GM12865 (cell line): ENCODE data around the gene PNMA6E.
A peak's percentile ranks its signal among the peaks of the same experiment; 100 is the strongest.
"Not testable (repeated sequence)": the region's sequence is repeated elsewhere in the genome, so short reads cannot be mapped to it uniquely, and the experiment has no call there.

Source experiments
- DNase-seq: peaks from one replicate; pipeline ENCODE4 v3.0.0; 2010; ENCODE audit warnings: low read depth
- H3K4me3 ChIP-seq: 2 replicates; pipeline ENCODE4 v1.5.1; 2011; ENCODE audit warnings: mild to moderate bottlenecking, low read depth, low read length, control low read depth
- TF ChIP-seq, protein P1 (sequence below): IDR thresholded peaks from 2 replicates; pipeline ENCODE4 v1.5.1; 2011; ENCODE audit warnings: low read length, control low read depth, low read depth, inconsistent platforms; ENCODE audit not compliant: insufficient read depth; ENCODE audit errors: missing control alignments

PNMA6E gene

DNA sequence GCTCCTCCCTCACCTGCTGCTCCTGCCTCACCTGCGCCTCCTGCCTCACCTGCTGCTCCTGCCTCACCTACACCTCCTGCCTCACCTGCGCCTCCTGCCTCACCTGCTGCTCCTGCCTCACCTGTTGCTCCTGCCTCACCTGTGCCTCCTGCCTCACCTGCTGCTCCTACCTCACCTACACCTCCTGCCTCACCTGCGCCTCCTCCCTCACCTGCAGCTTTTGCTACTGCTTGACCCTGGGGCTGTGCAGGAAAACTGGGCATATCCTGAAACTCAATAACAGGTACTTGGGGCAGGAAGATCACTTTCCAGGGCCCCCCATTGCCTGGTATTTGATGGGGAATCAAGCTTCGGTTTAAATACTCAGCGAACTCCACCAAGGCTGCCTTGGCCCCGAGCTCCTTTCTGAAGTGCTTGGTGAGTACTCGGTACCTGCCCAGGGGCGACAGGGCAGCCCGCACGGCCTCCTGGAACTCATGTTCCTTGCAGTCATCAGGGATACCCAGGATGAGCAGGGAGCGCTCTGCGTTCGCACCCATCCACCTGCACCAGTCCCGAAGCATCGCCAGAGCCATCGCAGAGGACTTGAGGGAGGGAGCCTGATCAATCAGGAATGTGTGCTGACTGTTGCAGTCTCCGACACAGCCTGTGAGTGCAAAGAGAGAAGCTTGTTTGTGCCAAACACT is 2.7 kb downstream of the PNMA6E start:
- H3K4me3 ChIP-seq = no peak overlapping the region
- TF ChIP-seq, protein P1, sequence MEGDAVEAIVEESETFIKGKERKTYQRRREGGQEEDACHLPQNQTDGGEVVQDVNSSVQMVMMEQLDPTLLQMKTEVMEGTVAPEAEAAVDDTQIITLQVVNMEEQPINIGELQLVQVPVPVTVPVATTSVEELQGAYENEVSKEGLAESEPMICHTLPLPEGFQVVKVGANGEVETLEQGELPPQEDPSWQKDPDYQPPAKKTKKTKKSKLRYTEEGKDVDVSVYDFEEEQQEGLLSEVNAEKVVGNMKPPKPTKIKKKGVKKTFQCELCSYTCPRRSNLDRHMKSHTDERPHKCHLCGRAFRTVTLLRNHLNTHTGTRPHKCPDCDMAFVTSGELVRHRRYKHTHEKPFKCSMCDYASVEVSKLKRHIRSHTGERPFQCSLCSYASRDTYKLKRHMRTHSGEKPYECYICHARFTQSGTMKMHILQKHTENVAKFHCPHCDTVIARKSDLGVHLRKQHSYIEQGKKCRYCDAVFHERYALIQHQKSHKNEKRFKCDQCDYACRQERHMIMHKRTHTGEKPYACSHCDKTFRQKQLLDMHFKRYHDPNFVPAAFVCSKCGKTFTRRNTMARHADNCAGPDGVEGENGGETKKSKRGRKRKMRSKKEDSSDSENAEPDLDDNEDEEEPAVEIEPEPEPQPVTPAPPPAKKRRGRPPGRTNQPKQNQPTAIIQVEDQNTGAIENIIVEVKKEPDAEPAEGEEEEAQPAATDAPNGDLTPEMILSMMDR = no peak
- no peak for DNase-seq

DNA sequence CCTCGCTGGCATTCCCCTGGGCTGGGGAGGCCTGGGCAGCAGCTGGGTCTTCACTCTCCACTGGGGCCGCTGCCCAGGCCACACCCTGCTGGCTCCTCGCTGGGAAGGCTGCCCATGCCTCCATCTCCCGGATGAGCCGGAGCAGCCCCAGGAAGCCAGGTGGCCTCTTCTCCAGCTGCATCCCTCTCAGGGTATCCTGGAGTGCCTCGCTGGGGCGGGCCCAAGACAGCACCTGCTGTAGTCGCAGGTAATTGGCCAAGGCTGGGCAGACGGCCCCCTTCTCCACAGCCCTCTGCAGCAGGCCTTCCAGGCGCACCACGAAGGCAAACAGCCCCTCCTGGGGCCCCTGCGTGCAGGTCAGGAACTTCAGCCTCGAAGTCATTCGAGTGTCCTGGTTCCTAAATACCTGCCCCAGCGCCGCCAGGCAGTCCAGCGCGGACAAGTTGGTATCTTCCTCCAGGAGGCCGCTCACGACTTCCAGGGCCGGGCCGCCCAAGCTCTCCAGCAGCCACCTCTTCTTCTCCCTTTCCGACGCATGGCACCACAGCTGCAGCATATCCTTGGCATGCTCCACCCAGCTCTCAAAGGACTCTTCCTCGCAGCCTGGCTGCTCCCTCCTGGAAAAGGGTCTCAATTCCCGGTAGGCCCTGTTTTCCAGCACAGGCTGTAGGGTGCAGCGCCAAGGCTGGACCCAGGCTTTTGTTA is 3.7 kb downstream of the PNMA6E start:
- DNase-seq = no peak

DNA sequence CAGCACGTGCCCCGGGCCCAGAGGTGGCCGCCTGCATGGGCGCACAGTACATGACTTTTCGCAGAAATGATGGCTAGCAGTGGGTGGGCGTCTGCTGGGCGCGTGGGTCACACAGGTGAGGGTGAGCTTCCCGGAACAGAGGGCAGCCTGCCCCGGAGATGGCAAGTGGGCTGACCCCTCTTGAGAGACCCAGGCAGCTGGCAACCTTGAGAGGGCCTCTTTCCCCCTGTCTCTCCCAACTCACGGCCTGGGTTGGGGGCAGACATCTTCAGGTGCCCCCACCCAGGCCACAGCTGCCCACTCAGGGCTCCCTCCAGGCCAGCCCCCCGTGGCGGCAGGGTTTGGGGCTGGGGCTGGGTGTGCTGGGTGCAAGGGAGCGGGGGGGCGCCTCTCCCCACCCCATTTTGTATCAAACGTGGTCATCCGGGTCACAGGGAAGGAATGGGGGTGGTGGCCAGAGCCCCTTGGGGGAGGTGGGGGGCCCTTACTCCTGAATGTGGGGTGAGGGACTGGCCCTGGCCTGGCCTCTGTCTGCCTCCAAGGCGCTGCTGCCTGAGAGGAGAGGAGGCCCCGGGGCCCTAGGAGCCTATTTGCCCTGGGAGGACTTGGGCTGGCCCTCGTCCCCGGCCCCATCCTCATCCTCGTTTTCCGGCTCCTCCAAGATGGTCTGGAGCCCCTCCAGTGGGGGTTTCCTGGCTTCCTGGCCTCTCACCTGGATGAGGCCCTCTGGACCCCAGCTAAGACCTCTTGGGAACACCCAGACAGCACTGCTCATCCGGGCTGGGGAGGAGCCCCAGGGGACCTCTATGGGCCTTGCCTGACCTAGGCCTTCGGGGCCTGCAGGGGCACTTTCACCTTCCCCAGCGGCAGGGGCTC is 4.6 kb downstream of the PNMA6E start:
- DNase-seq = no peak
- TF ChIP-seq, protein P1 = no peak
- no peak overlapping the region for H3K4me3 ChIP-seq

More for the DNA sequence above, 3.7 kb downstream of the PNMA6E start:
- no peak overlapping the region for H3K4me3 ChIP-seq
- TF ChIP-seq, protein P1 = no peak

DNA sequence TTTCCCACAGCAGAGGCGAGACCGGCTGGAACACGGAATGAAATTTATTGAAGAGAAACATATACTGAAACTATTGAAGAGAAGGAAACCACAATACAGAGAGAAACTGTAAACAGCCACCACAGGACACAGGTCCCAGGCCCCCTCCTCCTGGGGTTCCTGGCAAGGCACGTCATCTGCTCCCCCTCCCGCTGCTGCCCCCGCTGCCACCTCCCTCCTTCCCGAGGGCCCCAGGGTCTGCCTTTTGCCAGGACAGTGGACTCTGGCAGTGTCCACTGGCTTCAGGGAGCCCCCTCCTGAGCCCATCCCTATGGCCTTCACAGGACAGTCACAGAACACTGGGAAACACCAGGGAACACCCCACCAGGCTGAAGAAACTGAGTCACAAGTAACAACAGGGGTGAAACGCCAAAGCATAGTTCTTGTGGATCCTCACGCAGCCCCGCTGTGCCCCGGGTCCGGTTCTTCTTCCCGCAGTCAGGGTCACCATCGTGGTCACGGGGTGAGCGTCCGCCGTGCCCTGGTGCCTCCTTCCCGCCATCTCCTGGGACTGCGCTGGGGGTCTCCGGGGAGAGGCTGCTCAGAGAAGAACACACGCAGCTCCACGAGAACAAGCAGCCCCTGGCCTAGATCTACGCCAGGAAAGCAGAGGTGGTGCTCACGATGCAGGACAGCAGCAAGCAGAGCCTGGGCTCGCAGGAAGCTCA is 5.4 kb downstream of the PNMA6E start:
- no peak overlapping the region for H3K4me3 ChIP-seq
- peak; percentile 9 for DNase-seq
- TF ChIP-seq, protein P1 = no peak

DNA sequence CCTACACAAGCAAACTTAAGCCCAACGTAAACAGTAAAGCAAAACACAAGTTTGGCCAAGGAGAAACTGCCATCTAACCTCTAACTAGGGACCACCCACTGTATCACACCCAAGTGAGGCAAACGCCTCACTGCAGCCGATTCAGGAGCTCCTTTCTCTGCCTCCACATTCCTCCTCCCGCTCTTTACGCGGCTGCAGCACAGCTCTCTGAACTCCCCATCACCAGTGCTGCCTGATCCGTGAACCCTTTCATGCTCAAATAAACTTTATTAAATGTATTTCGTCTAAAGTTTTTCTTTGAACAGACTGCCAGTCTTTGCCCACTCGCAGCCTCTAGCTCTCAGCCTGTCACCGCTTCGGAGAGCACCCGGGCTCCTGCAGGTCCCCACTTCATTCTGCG is 6.5 kb downstream of the PNMA6E start:
- no peak for DNase-seq
- TF ChIP-seq, protein P1 = no peak

DNA sequence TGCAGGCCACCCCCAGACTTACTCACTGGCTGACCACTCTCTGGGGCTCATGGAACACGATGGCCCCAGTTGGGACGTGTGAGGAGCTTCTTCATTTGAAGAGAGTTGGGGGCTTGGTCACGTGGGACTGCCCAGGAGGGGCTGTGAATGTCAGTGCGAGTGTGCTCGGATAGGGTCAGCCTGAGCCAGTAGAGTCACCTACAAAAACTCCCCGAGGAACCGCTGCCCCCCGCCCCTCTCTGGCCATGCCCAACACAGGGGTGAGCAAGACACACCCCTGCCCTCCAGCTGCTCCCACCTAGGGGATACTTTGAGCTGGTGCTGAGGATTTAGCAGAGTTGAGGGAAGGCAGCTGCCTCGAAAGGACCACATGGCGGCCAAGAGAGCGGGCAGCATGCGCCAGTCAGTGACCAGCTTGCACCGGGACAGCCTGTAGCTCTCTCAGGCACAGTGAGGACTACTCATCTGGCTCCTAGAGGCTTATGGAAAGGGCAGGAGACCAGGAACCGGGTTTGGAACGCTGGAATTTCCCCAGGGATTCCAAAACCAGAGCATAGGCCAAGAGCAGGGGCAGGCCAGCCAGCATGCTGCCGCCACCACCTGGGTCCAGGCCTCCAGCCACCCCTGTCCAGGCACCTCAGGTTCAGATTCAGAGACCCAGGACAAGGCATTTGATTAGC is 8.4 kb downstream of the PNMA6E start:
- H3K4me3 ChIP-seq = no peak overlapping the region
- TF ChIP-seq, protein P1 = no peak
- no peak for DNase-seq

More for the DNA sequence above, 6.5 kb downstream of the PNMA6E start:
- no peak overlapping the region for H3K4me3 ChIP-seq

DNA sequence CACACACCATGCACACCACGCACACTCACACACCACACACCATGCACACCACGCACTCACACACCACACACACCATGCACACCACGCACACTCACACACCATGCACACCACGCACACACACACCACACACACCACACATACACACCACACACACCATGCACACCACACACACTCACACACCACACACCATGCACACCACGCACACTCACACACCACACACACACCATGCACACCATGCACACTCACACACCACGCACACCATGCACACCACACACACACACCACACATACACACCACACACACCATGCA is 11.7 kb downstream of the PNMA6E start:
- H3K4me3 ChIP-seq, DNase-seq: not testable (repeated sequence)
